Mammary epithelial cell (primary cell): Measurements from ENCODE around the gene TNS1.

ENCODE experiments used
- CTCF ChIP-seq, 2 donors: IDR thresholded peaks in 1 of 2; conservative IDR thresholded peaks in 1 of 2; 2 replicates each; pipeline ENCODE4 v1.5.1; 2011 to 2012; ENCODE audit warnings: inconsistent platforms in 2 of 2, low read length in 2 of 2, mild to moderate bottlenecking in 2 of 2, control low read depth in 1 of 2, low read depth in 1 of 2; ENCODE audit not compliant: insufficient read depth in 1 of 2; ENCODE audit errors: extremely low read depth in 1 of 2
- EZH2 ChIP-seq: IDR thresholded peaks from 2 replicates; pipeline ENCODE4 v1.6.1; 2012; ENCODE audit warnings: low read length, inconsistent platforms, borderline replicate concordance

DNA sequence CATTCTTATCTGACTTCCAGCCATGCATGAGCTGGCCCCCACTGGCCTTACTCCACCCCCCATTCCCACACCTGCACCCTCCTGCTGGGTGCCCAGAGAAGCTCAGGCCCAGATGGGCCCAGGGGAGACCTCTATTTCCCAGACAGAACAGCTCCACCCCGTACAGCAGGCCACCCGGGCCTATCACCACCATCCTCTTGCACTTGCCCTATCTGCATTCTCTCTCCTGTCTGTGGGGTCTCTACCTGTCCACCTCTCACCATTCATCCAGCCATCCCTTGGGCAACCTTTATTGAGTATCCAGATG lies 25.3 kb upstream of the TNS1 start:
- no peak for TF ChIP-seq CTCF (conservative IDR thresholded peaks at IDR 0.05 in 1 of 2, IDR thresholded peaks at IDR 0.05 in 1 of 2; ENCODE audit: extremely low read depth in 1 of 2, insufficient read depth in 1 of 2, low read depth in 1 of 2, low read length in 2 of 2)
- no peak for TF ChIP-seq EZH2
